GM12892 (cell line): ENCODE results near the gene CELA2A.

Source experiments
- DNase-seq: peaks from one replicate; pipeline ENCODE4 v3.0.0; 2011; ENCODE audit not compliant: insufficient read length
- FAIRE-seq: peaks from 2 replicates; lab custom pipeline; 2011; peaks lifted over from hg19 to GRCh38; lab: Jason Lieb, UNC
- POLR2A ChIP-seq: IDR thresholded peaks from 2 replicates; pipeline ENCODE4 v1.6.1; 2011; ENCODE audit warnings: low read depth, low read length, control low read depth
- POLR2AphosphoS5 ChIP-seq: IDR thresholded peaks from 2 replicates; pipeline ENCODE4 v1.6.1; 2011; ENCODE audit warnings: low read depth, low read length, control low read depth
- TAF1 ChIP-seq: IDR thresholded peaks from 2 replicates; pipeline ENCODE4 v1.6.1; 2011; ENCODE audit warnings: low read depth, mild to moderate bottlenecking, control low read depth, low read length, borderline replicate concordance

Gene CELA2A

GRCh38 chr1:15414445-15414983 lies 42.0 kb upstream of the CELA2A start:
- TF ChIP-seq POLR2AphosphoS5 (no peak), TAF1 (no peak)
- no peak for FAIRE-seq
- DNase-seq: no peak

- no peak for DNase-seq
- TF ChIP-seq TAF1 (no peak), POLR2AphosphoS5 (no peak), POLR2A (no peak)
- peak; percentile 76 for FAIRE-seq
These were observed 39.2 kb upstream of the CELA2A start for GRCh38 chr1:15417059-15417934.

- TF ChIP-seq POLR2A: no peak
- TF ChIP-seq POLR2AphosphoS5: no peak
- TF ChIP-seq TAF1: no peak
- DNase-seq (no peak), FAIRE-seq (no peak)
These were observed 37.6 kb upstream of the CELA2A start for GRCh38 chr1:15418806-15419515.

- FAIRE-seq (peak; percentile 57), DNase-seq (no peak)
- TF ChIP-seq POLR2AphosphoS5 (no peak), POLR2A (no peak), TAF1 (no peak)
These were observed 35.6 kb upstream of the CELA2A start for GRCh38 chr1:15420853-15421465.

- DNase-seq: no peak
- no peak for TF ChIP-seq TAF1
- TF ChIP-seq POLR2AphosphoS5: no peak
- TF ChIP-seq POLR2A: no peak
- FAIRE-seq: no peak
These were observed 33.7 kb upstream of the CELA2A start for GRCh38 chr1:15422871-15423270.

- DNase-seq (no peak), FAIRE-seq (no peak)
- TF ChIP-seq POLR2A: no peak
- no peak for TF ChIP-seq TAF1
- no peak for TF ChIP-seq POLR2AphosphoS5
These were observed 33.0 kb upstream of the CELA2A start for GRCh38 chr1:15423355-15424077.

GRCh38 chr1:15424146-15424667 lies 32.3 kb upstream of the CELA2A start:
- no peak for FAIRE-seq
- TF ChIP-seq POLR2A (no peak), POLR2AphosphoS5 (no peak), TAF1 (no peak)
- no peak for DNase-seq

GRCh38 chr1:15424981-15425380 lies 31.6 kb upstream of the CELA2A start:
- no peak for DNase-seq
- FAIRE-seq: no peak
- TF ChIP-seq TAF1 (no peak), POLR2AphosphoS5 (no peak), POLR2A (no peak)

GRCh38 chr1:15425521-15425920 lies 31.0 kb upstream of the CELA2A start:
- TF ChIP-seq POLR2AphosphoS5: no peak
- FAIRE-seq (no peak), DNase-seq (no peak)

- TF ChIP-seq TAF1 (no peak), POLR2A (no peak), POLR2AphosphoS5 (no peak)
- no peak for DNase-seq
- no peak for FAIRE-seq
These were observed 30.6 kb upstream of the CELA2A start for GRCh38 chr1:15425958-15426357.
